ENCODE measurements around the gene MMP28. TPM values are rescaled to one million over a fixed set of nuclear protein-coding genes. Genes with fewer than 3 reads are reported as not detected.
A peak's percentile ranks its signal among the peaks of the same experiment; 100 is the strongest.

The MMP28 gene
- total RNA-seq, 1 experiment from 2014 or later: 2.4 TPM

- Histone ChIP-seq H3K4me2 (ENCODE audit: low read length) (no peak overlapping the region), H3K4me3 (ENCODE audit: low read length) (no peak overlapping the region), H3K9me2 (replicated peaks; ENCODE audit: low read length) (no peaks in the 10 kb centered on the region), H3K27me3 (ENCODE audit: low read length) (no peaks in the 10 kb centered on the region), H3K36me3 (ENCODE audit: low read depth, low read length) (no peaks in the 10 kb centered on the region), H3K9me3 (ENCODE audit: low read length) (no peaks in the 10 kb centered on the region), H3F3A (ENCODE audit: low read length, unreplicated experiment) (no peaks in the 10 kb centered on the region), H4K20me1 (ENCODE audit: low read length) (no peaks in the 10 kb centered on the region), H3K9ac (ENCODE audit: low read length) (no peak overlapping the region), H3K79me2 (ENCODE audit: low read length) (no peaks in the 10 kb centered on the region), H3K4me1 (ENCODE audit: insufficient read depth, low read length) (peaks cover 55% of the 10 kb centered on the region), H2AFZ (ENCODE audit: low read length) (no peak overlapping the region), H3K27ac (ENCODE audit: low read length) (peak overlapping the region; percentile 13; the same call in 1 of the 2 replicates)
- BruUV-seq (replicated peaks): no TSS peak
- intact Hi-C loops (cut with micrococcal nuclease): no loop called here
- ChIA-PET CTCF (interaction anchor here (1.5 kb wide), 1 partner anchor 21 kb away, joined by 7 read pairs; no protein-coding TSS in a partner anchor), POLR2A (ENCODE audit: unreplicated experiment) (no interaction called here)
- TF ChIP-seq CTCF (conservative IDR thresholded peaks at IDR 0.05; ENCODE audit: low read depth, low read length): no peak
- TF ChIP-seq EZH2 (IDR thresholded peaks at IDR 0.05; ENCODE audit: low read length, unreplicated experiment): no peak
- TF ChIP-seq EZH2phosphoT487 (IDR thresholded peaks at IDR 0.05; ENCODE audit: borderline replicate concordance, low read length): no peak
- ATAC-seq (no peak), DNase-seq (no peak)
Measured at GRCh38 chr17:35784895-35785294, 10.5 kb downstream of the MMP28 start.

GRCh38 chr17:35780950-35781349 lies 14.5 kb downstream of the MMP28 start:
- POLR2A ChIA-PET (ENCODE audit: unreplicated experiment): no interaction called here
- peaks cover 31% of the 10 kb centered on the region for H3K4me1 ChIP-seq (ENCODE audit: insufficient read depth, low read length)
- ATAC-seq: no peak

More at GRCh38 chr17:35780950-35781349, 14.5 kb downstream of the MMP28 start:
- H3K9ac ChIP-seq (ENCODE audit: low read length): no peak overlapping the region
- DNase-seq: no peak
- H3K4me3 ChIP-seq (ENCODE audit: low read length): no peak overlapping the region
- CTCF ChIA-PET: interaction anchor here (1.0 kb wide), 1 partner anchor 14 kb away, joined by 3 read pairs; no protein-coding TSS in a partner anchor
- no TSS peak for BruUV-seq (replicated peaks)
- no peaks in the 10 kb centered on the region for H3K27me3 ChIP-seq (ENCODE audit: low read length)
- no peak overlapping the region for H3K27ac ChIP-seq (ENCODE audit: low read length)
- H3K9me3 ChIP-seq (ENCODE audit: low read length): no peaks in the 10 kb centered on the region
- no peak for TF ChIP-seq CTCF (conservative IDR thresholded peaks at IDR 0.05; ENCODE audit: low read depth, low read length)
- no peak for TF ChIP-seq EZH2phosphoT487 (IDR thresholded peaks at IDR 0.05; ENCODE audit: borderline replicate concordance, low read length)
- no peak for TF ChIP-seq EZH2 (IDR thresholded peaks at IDR 0.05; ENCODE audit: low read length, unreplicated experiment)
- intact Hi-C loops (cut with micrococcal nuclease): no loop called here
- H3K36me3 ChIP-seq (ENCODE audit: low read depth, low read length): no peaks in the 10 kb centered on the region
- H3K9me2 ChIP-seq (replicated peaks; ENCODE audit: low read length): no peaks in the 10 kb centered on the region
- no peaks in the 10 kb centered on the region for H4K20me1 ChIP-seq (ENCODE audit: low read length)
- no peak overlapping the region for H2AFZ ChIP-seq (ENCODE audit: low read length)
- no peak overlapping the region for H3K4me2 ChIP-seq (ENCODE audit: low read length)
- no peaks in the 10 kb centered on the region for H3K79me2 ChIP-seq (ENCODE audit: low read length)
- no peaks in the 10 kb centered on the region for H3F3A ChIP-seq (ENCODE audit: low read length, unreplicated experiment)

All from PC-3 (cell line).